ENCODE data around the gene COMTD1. TPM values are rescaled to one million over a fixed set of nuclear protein-coding genes. Genes with fewer than 3 reads are reported as not detected.
"Not testable (repeated sequence)": the region's sequence is repeated elsewhere in the genome, so short reads cannot be mapped to it uniquely, and the experiment has no call there.

COMTD1 gene
- total and polyA plus RNA-seq, 7 experiments from 2014 or later, result 8.8 to 29.2 (median 14.8) TPM

DNA sequence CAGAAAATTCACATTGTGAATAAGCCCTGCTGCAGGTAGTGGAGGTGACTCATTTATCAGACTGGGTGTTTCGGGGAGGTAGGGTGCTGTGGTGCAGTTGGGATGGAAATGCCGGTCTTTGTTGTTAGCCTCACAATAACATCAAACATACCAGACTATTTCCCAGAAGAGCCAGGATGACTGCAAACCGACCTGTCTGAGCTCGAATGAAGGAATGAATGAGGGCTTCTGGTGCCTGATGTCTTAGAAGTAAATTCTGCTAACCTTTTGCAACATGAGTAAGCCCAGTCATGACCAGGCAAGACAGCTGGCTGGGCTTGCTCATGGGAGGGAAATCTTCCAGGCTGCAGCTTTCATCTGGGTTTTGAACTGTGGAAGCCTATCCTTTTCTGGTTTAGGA is 27.6 kb downstream of the COMTD1 start:
- ChIA-PET POLR2A (interaction anchor here (1.0 to 6.3 kb wide), 3 partner anchors 19 to 26 kb away, joined by 3 to 122 read pairs (median 3); partner anchors contain the start of gene COMTD1), CTCF (no interaction called here)
- ATAC-seq, result no peak
- no peak for DNase-seq
- Mint-ChIP-seq H3K4me1 (peaks cover 16 to 40% (median 24%) of the 10 kb centered on the region in 7 donors), H3K9me3 (peaks cover 0 to 5% (median 0%) of the 10 kb centered on the region in 11 donors), H3K27me3 (no peaks in the 10 kb centered on the region), H3K4me3 (peak overlapping the region in 6 of 10 donors; percentile 19 to 56 (median 48)), H3K27ac (peak overlapping the region; percentile 48 to 99 (median 61)), H3K36me3 (peaks cover 0 to 10% (median 6%) of the 10 kb centered on the region in 5 donors)
- intact Hi-C loops (cut with micrococcal nuclease), result no loop called here
- H3K27ac ChIP-seq (ENCODE audit: low read depth, low read length), result no peak overlapping the region
- peaks cover 0 to 15% (median 0%) of the 10 kb centered on the region in 3 experiments for H3K36me3 ChIP-seq (ENCODE audit: control insufficient read depth in 2 of 3, insufficient read depth in 3 of 3, low read length in 3 of 3)
- H3K4me1 ChIP-seq (ENCODE audit: control insufficient read depth in 2 of 2, insufficient read depth in 2 of 2, low read length in 2 of 2), result peaks cover 15 to 21% of the 10 kb centered on the region in 2 donors
- no peak overlapping the region for H3K4me3 ChIP-seq (ENCODE audit: low read length)
- no peaks in the 10 kb centered on the region for H3K9me3 ChIP-seq (ENCODE audit: control insufficient read depth in 2 of 3, low read length in 3 of 3)
- no peaks in the 10 kb centered on the region for H3K27me3 ChIP-seq (ENCODE audit: control insufficient read depth in 2 of 2, insufficient read depth in 2 of 2, low read length in 2 of 2)

DNA sequence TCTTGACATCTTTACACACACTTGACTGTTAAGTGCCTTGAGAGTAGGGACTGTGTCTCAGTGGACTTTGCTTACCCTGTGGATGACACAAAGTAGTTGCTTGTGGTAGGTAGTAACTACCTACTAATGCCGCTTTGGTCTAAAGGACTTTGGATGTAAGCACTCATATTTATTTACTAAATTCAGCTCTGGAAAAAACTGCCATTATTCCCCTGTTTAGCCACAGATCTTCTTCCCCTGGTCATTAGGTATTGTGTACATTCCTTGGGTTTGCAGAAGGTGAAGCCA is 28.0 kb downstream of the COMTD1 start:
- H3K4me1 ChIP-seq (ENCODE audit: control insufficient read depth in 2 of 2, insufficient read depth in 2 of 2, low read length in 2 of 2), result peaks cover 15 to 21% of the 10 kb centered on the region in 2 donors
- peak overlapping the region in 1 of 10 donors; percentile 29 for H3K4me3 Mint-ChIP-seq
- peaks cover 0 to 11% (median 0%) of the 10 kb centered on the region in 3 experiments for H3K36me3 ChIP-seq (ENCODE audit: control insufficient read depth in 2 of 3, insufficient read depth in 3 of 3, low read length in 3 of 3)
- peaks cover 0 to 8% (median 6%) of the 10 kb centered on the region in 5 donors for H3K36me3 Mint-ChIP-seq
- peaks cover 0 to 5% (median 0%) of the 10 kb centered on the region in 11 donors for H3K9me3 Mint-ChIP-seq
- DNase-seq (no peak), ATAC-seq (no peak)
- H3K4me3 ChIP-seq (ENCODE audit: low read length), result no peak overlapping the region
- H3K27me3 ChIP-seq (ENCODE audit: control insufficient read depth in 2 of 2, insufficient read depth in 2 of 2, low read length in 2 of 2), result no peaks in the 10 kb centered on the region
- no peaks in the 10 kb centered on the region for H3K9me3 ChIP-seq (ENCODE audit: control insufficient read depth in 2 of 3, low read length in 3 of 3)
- H3K4me1 Mint-ChIP-seq, result peaks cover 14 to 38% (median 22%) of the 10 kb centered on the region in 7 donors
- ChIA-PET POLR2A (interaction anchor here (0.9 to 6.3 kb wide), 4 partner anchors 8 to 26 kb away, joined by 3 to 122 read pairs (median 3); partner anchors contain the start of gene COMTD1), CTCF (no interaction called here)
- no peaks in the 10 kb centered on the region for H3K27me3 Mint-ChIP-seq
- no peak overlapping the region for H3K27ac ChIP-seq (ENCODE audit: low read depth, low read length)
- H3K27ac Mint-ChIP-seq, result peak overlapping the region in 6 of 9 donors; percentile 55 to 99 (median 72)
- intact Hi-C loops (cut with micrococcal nuclease), result no loop called here

DNA sequence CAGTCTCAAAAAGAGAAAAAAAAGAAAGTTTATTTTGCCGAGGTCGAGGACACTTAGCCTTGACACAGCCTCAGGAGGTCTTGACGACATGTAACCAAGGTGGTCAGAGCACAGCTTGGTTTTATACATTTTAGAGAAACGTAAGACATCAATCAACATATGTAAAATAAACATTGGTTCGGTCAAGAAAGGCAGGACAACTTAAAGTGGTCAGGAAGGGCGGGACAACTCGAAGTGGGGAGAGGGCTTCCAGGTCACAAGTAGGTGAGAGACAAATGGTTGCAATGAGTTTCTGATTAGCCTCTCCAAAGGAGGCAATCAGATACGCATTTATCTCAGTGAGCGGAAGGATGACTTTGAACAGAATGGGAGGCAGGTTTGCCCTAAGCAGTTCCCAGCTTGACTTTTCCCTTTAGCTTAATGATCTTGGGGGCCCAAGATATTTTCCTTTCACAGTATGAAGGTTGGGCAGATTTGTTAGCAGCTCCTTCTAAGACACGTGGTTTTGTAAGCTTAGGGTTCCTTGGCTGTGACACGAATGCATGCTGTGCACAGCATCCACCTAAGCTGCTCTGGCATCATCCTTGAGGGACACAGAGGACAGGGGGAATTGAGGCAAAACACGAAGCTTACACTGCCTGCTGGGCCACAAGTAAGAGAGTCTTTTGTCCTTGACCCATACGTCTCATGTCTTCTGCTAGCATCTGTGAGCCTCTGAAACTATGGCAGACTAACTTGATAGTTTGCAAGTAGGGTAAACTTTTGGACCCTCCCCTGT is 28.5 kb downstream of the COMTD1 start:
- no peak overlapping the region for H3K27ac ChIP-seq (ENCODE audit: low read depth, low read length)
- no peak overlapping the region for H3K4me3 ChIP-seq (ENCODE audit: low read length)
- DNase-seq, result no peak
- Mint-ChIP-seq H3K9me3 (peaks cover 0 to 5% (median 0%) of the 10 kb centered on the region in 11 donors), H3K4me3 (peak overlapping the region in 1 of 10 donors; percentile 29), H3K27ac (peak overlapping the region in 5 of 9 donors; percentile 25 to 87 (median 38)), H3K27me3 (no peaks in the 10 kb centered on the region), H3K36me3 (peaks cover 0 to 7% (median 5%) of the 10 kb centered on the region in 5 donors), H3K4me1 (peaks cover 8 to 35% (median 17%) of the 10 kb centered on the region in 7 donors)
- peaks cover 15 to 17% of the 10 kb centered on the region in 2 donors for H3K4me1 ChIP-seq (ENCODE audit: control insufficient read depth in 2 of 2, insufficient read depth in 2 of 2, low read length in 2 of 2)
- CTCF ChIA-PET, result interaction anchor here (0.6 kb wide), 1 partner anchor 23 kb away, joined by 3 read pairs; no protein-coding TSS in a partner anchor
- peaks cover 0 to 6% (median 0%) of the 10 kb centered on the region in 3 experiments for H3K36me3 ChIP-seq (ENCODE audit: control insufficient read depth in 2 of 3, insufficient read depth in 3 of 3, low read length in 3 of 3)
- intact Hi-C loops (cut with micrococcal nuclease), result no loop called here
- no peaks in the 10 kb centered on the region for H3K27me3 ChIP-seq (ENCODE audit: control insufficient read depth in 2 of 2, insufficient read depth in 2 of 2, low read length in 2 of 2)
- POLR2A ChIA-PET, result interaction anchor here (0.9 to 6.3 kb wide), 4 partner anchors 9 to 27 kb away, joined by 3 to 122 read pairs (median 3); partner anchors contain the start of gene COMTD1
- no peak for ATAC-seq
- H3K9me3 ChIP-seq (ENCODE audit: control insufficient read depth in 2 of 3, low read length in 3 of 3), result no peaks in the 10 kb centered on the region

DNA sequence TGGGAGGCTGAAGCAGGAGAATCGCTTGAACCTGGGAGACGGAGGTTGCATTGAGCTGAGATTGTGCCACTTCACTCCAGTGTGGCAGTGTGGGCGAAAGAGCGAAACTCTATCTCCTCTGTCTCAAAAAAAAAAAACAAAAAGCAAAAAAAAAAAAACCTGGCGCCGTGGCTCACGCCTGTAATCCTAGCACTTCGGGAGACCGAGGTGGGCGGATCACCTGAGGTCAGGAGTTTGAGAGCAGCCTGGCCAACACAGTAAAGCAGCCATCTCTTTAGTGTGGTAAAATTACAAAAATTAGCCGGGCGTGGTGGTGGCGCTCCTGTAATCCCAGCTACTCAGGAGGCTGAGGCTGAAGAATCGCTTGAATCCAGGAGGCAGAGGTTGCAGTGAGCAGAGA is 29.1 kb downstream of the COMTD1 start:
- H3K27ac ChIP-seq (ENCODE audit: low read depth, low read length); POLR2A ChIA-PET; DNase-seq; H3K4me3 ChIP-seq (ENCODE audit: low read length); H3K27me3 Mint-ChIP-seq; H3K36me3 ChIP-seq (ENCODE audit: control insufficient read depth in 2 of 3, insufficient read depth in 3 of 3, low read length in 3 of 3); H3K9me3 ChIP-seq (ENCODE audit: control insufficient read depth in 2 of 3, low read length in 3 of 3); ATAC-seq; H3K9me3 Mint-ChIP-seq; H3K4me3 Mint-ChIP-seq; H3K36me3 Mint-ChIP-seq; H3K27me3 ChIP-seq (ENCODE audit: control insufficient read depth in 2 of 2, insufficient read depth in 2 of 2, low read length in 2 of 2); intact Hi-C loops (cut with micrococcal nuclease); H3K27ac Mint-ChIP-seq: not testable (repeated sequence)
- H3K4me1 ChIP-seq (ENCODE audit: control insufficient read depth in 2 of 2, insufficient read depth in 2 of 2, low read length in 2 of 2), result peaks cover 10 to 11% of the 10 kb centered on the region in 2 donors
- CTCF ChIA-PET, result interaction anchor here (0.6 to 1.4 kb wide), 3 partner anchors 19 to 29 kb away, joined by 3 to 7 read pairs (median 3); partner anchors contain the start of gene COMTD1
- peaks cover 2 to 35% (median 10%) of the 10 kb centered on the region in 7 donors for H3K4me1 Mint-ChIP-seq

DNA sequence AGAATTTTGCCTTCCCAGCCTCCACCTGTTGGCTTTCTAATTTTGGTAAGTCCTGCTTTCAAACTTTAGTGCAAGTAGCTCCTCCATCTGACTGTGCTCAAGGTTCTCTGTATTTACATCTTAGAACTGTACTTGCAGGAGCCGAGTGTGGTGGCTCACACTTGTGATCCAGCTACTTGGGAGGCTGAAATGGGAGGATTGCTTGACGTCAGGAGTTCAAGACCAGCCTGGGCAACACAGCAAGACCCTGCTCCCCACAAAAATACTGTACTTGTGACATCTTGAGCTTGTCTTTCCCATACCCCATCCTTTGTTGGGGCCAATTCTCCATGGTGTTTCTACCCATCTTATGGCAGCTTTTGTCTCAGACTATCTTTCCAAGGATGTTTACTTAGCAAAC is 29.8 kb downstream of the COMTD1 start:
- Histone ChIP-seq H3K27ac (ENCODE audit: low read depth, low read length) (no peak overlapping the region), H3K9me3 (ENCODE audit: control insufficient read depth in 2 of 3, low read length in 3 of 3) (no peaks in the 10 kb centered on the region), H3K36me3 (ENCODE audit: control insufficient read depth in 2 of 3, insufficient read depth in 3 of 3, low read length in 3 of 3) (peaks cover 0 to 1% (median 0%) of the 10 kb centered on the region in 3 experiments), H3K4me3 (ENCODE audit: low read length) (no peak overlapping the region), H3K27me3 (ENCODE audit: control insufficient read depth in 2 of 2, insufficient read depth in 2 of 2, low read length in 2 of 2) (no peaks in the 10 kb centered on the region), H3K4me1 (ENCODE audit: control insufficient read depth in 2 of 2, insufficient read depth in 2 of 2, low read length in 2 of 2) (peaks cover 6% of the 10 kb centered on the region in 2 donors)
- Mint-ChIP-seq H3K27me3 (no peaks in the 10 kb centered on the region), H3K4me1 (peaks cover 0 to 33% (median 5%) of the 10 kb centered on the region in 7 donors), H3K27ac (no peak overlapping the region), H3K36me3 (peaks cover 0 to 3% (median 0%) of the 10 kb centered on the region in 5 donors), H3K4me3 (no peak overlapping the region), H3K9me3 (peaks cover 0 to 5% (median 0%) of the 10 kb centered on the region in 11 donors)
- ChIA-PET CTCF (interaction anchor here (1.4 kb wide), 2 partner anchors 18 to 30 kb away, joined by 3 to 7 read pairs; partner anchors contain the start of gene COMTD1), POLR2A (no interaction called here)
- ATAC-seq (no peak), DNase-seq (no peak)
- intact Hi-C loops (cut with micrococcal nuclease), result no loop called here

DNA sequence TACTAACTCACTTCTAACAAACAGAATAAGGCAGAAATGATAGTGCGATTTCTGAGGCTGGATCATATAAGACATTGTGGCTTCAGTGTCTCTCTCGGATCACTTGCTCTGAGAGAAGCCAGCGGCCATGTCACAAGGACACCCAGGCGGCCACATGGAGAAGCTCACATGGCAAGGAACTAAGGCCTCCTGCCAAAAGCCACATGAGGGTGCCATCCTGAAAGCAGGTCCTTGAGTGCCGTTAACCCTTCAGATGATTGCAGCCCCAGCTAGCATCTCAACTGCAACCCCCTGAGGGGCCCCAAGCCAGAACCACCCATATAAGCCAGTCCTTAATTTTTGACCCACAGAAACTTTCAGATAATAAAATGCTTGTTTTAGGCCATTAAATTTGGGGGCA is 32.0 kb downstream of the COMTD1 start:
- Mint-ChIP-seq H3K36me3 (no peaks in the 10 kb centered on the region), H3K27ac (no peak overlapping the region), H3K4me1 (peaks cover 0 to 24% (median 0%) of the 10 kb centered on the region in 7 donors), H3K4me3 (no peak overlapping the region), H3K27me3 (no peaks in the 10 kb centered on the region), H3K9me3 (no peaks in the 10 kb centered on the region)
- Histone ChIP-seq H3K4me3 (ENCODE audit: low read length) (no peak overlapping the region), H3K27ac (ENCODE audit: low read depth, low read length) (no peak overlapping the region), H3K9me3 (ENCODE audit: control insufficient read depth in 2 of 3, low read length in 3 of 3) (no peaks in the 10 kb centered on the region), H3K27me3 (ENCODE audit: control insufficient read depth in 2 of 2, insufficient read depth in 2 of 2, low read length in 2 of 2) (no peaks in the 10 kb centered on the region), H3K36me3 (ENCODE audit: control insufficient read depth in 2 of 3, insufficient read depth in 3 of 3, low read length in 3 of 3) (no peaks in the 10 kb centered on the region), H3K4me1 (ENCODE audit: control insufficient read depth in 2 of 2, insufficient read depth in 2 of 2, low read length in 2 of 2) (no peaks in the 10 kb centered on the region)
- ATAC-seq (no peak), DNase-seq (no peak)
- intact Hi-C loops (cut with micrococcal nuclease), result no loop called here
- POLR2A ChIA-PET, result interaction anchor here (0.5 kb wide), 1 partner anchor 26 kb away, joined by 3 read pairs; no protein-coding TSS in a partner anchor
- CTCF ChIA-PET, result interaction anchor here (0.6 to 1.0 kb wide), 3 partner anchors 13 to 811 kb away, joined by 3 read pairs; no protein-coding TSS in a partner anchor
